Smooth muscle cell of the coronary artery (primary cell): ENCODE data around the gene NAGK. TPM values are rescaled to one million over a fixed set of nuclear protein-coding genes. Genes with fewer than 3 reads are reported as not detected.

ENCODE experiments used
- total RNA-seq: library from RNA; depleted of rRNA; stranded (reverse); fragments of >200 nt; gene quantifications from 2 replicates; pipeline ENCODE4 v1.2.3, GENCODE V29; 2014; ENCODE audit warnings: low replicate concordance

NAGK gene
- 73.1 and 80.9 TPM in 2 replicates for total RNA-seq

GRCh38 chr2:71068218-71069035 lies at the start of gene NAGK:
TSS of gene NAGK (plus strand) at chr2:71068648. CDS start at chr2:71068684, 36 bp downstream.

Other genes with a start within 250 kb of the NAGK start
- not detected in 2 replicates for gene CLEC4F, start 248.0 kb upstream of the NAGK start, total RNA-seq
- gene CD207, start 232.8 kb upstream of the NAGK start, total RNA-seq = not detected in 2 replicates
- 0.47 and 2.3 TPM in 2 replicates for gene VAX2, start 168.1 kb upstream of the NAGK start, total RNA-seq
- 0.45 and 0.94 TPM in 2 replicates for gene ATP6V1B1, start 132.7 kb upstream of the NAGK start, total RNA-seq
- 0.15 and 0.23 TPM in 2 replicates for gene ANKRD53, start 90.0 kb upstream of the NAGK start, total RNA-seq
- 21.4 and 25.7 TPM in 2 replicates for gene TEX261, start 73.8 kb upstream of the NAGK start, total RNA-seq
- 17.7 and 26.6 TPM in 2 replicates for gene MCEE, start 61.6 kb downstream of the NAGK start, total RNA-seq
- gene MPHOSPH10, start 62.0 kb downstream of the NAGK start, total RNA-seq = 9.5 and 23.0 TPM in 2 replicates
- 0.45 and 0.47 TPM in 2 replicates for gene PAIP2B, start 158.5 kb downstream of the NAGK start, total RNA-seq